ENCODE results near the gene CDH23.

Gene CDH23

DNA sequence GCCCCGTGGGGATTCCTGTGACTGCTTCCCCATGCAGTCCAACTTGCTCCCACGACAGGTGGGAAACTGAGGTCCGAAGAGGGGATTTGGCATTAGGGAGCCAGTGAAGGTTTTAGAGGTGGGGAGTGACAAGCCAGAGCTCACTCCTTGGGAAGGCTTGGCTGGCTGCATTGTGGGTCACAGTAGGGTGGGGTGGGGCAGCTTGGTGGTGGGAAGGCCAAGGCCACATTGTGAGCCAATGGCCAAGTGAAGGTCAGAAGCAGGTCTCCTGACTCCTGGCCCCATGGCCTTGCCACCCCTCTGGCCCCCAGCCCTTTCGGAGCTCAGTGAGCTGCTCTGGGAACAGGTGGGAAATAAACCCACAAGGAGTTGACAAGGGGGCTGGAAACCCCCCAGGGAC lies 320.3 kb downstream of the CDH23 start:
- H3K4me1 ChIP-seq (ENCODE audit: control insufficient read depth, insufficient read depth, low read length) = peaks cover 27% of the 10 kb centered on the region
- H3K9ac ChIP-seq (ENCODE audit: low read length) = no peak overlapping the region
- no peak overlapping the region for H3K27ac ChIP-seq (ENCODE audit: low read depth, low read length)

DNA sequence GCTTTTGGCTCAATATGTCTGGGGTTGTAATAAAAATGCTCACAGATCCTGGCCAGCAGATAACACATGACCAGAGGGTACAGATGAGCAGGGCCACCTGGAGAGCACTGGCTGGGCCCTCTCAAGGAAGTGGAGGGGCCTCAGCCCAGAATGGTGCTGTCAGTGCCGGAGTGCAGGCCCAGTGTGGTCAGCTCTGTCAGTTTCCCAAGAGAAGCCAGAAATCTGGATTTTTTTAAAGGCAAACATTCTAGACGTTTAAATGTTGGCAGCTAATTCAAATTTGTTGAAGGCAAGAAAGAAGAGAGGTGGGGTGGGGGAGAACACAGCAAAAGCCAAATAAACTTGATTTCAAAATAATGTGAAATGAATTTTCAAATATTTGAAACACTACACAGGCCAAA lies 320.8 kb downstream of the CDH23 start:
- Histone ChIP-seq H3K27me3 (ENCODE audit: control insufficient read depth, insufficient read depth, low read length) (no peaks in the 10 kb centered on the region), H3K4me3 (ENCODE audit: low read length) (no peak overlapping the region), H3K36me3 (ENCODE audit: control insufficient read depth, insufficient read depth, low read length) (no peaks in the 10 kb centered on the region), H3K4me1 (ENCODE audit: control insufficient read depth, insufficient read depth, low read length) (peaks cover 25% of the 10 kb centered on the region), H3K9ac (ENCODE audit: low read length) (no peak overlapping the region), H3K27ac (ENCODE audit: low read depth, low read length) (no peak overlapping the region)

More for the DNA sequence above, 320.3 kb downstream of the CDH23 start:
- no peaks in the 10 kb centered on the region for H3K36me3 ChIP-seq (ENCODE audit: control insufficient read depth, insufficient read depth, low read length)
- no peak overlapping the region for H3K4me3 ChIP-seq (ENCODE audit: low read length)
- H3K27me3 ChIP-seq (ENCODE audit: control insufficient read depth, insufficient read depth, low read length) = no peaks in the 10 kb centered on the region

DNA sequence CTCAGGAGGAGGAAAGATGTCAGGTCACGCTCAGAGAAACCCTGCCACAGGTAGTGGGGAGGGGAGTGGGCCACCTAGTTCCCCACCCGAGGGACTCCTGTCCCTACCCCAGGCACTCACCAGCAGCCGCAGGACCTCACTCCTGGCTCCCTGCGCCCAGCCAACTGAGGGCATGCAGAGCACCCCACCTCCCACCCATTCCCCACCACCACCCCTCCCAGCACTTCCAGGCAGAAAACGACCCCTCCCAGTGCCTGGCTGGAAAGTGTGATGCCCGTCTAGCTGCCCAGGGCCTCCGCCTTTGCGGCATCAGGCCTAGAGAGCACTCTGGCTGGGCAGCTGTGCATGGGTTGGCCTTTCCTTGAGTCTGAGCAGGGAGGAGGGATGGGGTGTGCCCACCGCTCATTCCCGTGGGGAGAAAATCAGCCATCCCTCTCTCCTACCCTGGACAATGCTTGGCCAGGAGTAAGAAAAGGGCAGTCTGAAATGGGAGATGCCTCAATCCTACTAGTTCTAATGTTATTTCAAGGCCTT lies 321.5 kb downstream of the CDH23 start:
- Histone ChIP-seq H3K4me1 (ENCODE audit: control insufficient read depth, insufficient read depth, low read length) (peaks cover 21% of the 10 kb centered on the region), H3K27me3 (ENCODE audit: control insufficient read depth, insufficient read depth, low read length) (no peaks in the 10 kb centered on the region), H3K4me3 (ENCODE audit: low read length) (no peak overlapping the region), H3K36me3 (ENCODE audit: control insufficient read depth, insufficient read depth, low read length) (no peaks in the 10 kb centered on the region), H3K9ac (ENCODE audit: low read length) (no peak overlapping the region), H3K27ac (ENCODE audit: low read depth, low read length) (no peak overlapping the region)

DNA sequence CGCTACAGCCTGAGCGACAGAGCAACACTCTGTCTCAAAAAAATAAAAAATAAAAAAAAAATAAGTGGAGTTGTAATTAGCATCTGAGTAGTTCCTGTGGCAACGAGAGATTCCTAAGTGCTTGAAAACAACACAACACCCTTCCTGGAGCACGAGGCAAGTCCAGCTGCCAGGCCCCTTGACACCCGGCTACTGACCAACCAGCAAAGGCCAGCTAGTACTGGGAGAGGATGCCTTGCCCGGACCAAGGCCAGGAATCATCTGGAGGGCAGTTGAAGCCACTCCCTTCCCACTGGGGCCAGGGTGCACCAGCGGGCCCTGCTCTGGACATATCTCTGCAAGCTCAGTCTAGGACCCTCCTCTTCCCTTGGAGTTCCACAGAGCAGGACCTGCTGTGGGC lies 322.3 kb downstream of the CDH23 start:
- Histone ChIP-seq H3K27ac (ENCODE audit: low read depth, low read length) (no peak overlapping the region), H3K36me3 (ENCODE audit: control insufficient read depth, insufficient read depth, low read length) (no peaks in the 10 kb centered on the region), H3K27me3 (ENCODE audit: control insufficient read depth, insufficient read depth, low read length) (no peaks in the 10 kb centered on the region), H3K4me3 (ENCODE audit: low read length) (no peak overlapping the region), H3K4me1 (ENCODE audit: control insufficient read depth, insufficient read depth, low read length) (peaks cover 13% of the 10 kb centered on the region), H3K9ac (ENCODE audit: low read length) (no peak overlapping the region)

DNA sequence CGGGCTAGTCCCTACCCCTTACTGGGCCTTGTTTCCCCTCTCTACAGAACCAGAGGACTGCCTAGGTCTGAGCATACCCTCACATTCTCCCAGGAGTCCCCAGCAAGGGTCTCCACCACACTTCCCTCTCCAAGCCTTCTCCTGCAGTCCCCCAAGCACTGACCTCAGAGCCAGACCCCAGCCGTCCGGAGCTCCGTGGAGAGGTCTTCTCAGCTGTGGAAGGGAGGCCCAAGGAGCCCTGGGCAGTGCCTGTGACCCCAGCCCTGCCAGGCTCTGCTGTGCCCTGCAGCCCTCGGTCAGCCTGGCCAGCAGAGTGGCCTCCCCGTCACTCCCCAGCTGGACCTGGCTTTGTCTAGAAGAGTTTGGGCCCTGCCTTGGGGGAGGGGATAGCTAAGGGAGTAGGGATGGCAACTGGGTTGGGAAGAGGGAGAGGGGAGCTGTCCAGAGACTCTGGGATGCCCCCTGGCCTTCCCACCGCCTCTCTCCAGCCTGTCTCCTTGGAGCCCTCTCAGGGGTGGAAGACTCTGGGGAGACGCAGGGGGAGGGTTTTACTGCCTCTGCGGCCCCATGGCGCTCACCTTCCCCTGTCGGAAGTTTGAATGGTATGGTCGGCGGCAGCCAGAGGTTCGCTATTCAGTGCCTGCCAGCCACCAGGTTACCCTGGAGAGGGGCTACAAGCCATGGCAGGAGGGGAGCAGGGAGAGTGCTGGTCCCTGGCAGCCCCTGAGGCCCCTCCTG lies 322.9 kb downstream of the CDH23 start, which contains the start of gene C10orf105:
Gene C10orf105, minus strand, starts transcription at position 315 of the 738 bp plus-strand sequence. CDS start 3,441 bp downstream, outside the sequence.
- Histone ChIP-seq H3K27me3 (ENCODE audit: control insufficient read depth, insufficient read depth, low read length) (no peaks in the 10 kb centered on the region), H3K27ac (ENCODE audit: low read depth, low read length) (no peak within 1 kb of the TSS), H3K4me3 (ENCODE audit: low read length) (no peak within 1 kb of the TSS), H3K9ac (ENCODE audit: low read length) (no peak within 1 kb of the TSS), H3K36me3 (ENCODE audit: control insufficient read depth, insufficient read depth, low read length) (no peaks in the 10 kb centered on the region), H3K4me1 (ENCODE audit: control insufficient read depth, insufficient read depth, low read length) (peaks cover 7% of the 10 kb centered on the region)

DNA sequence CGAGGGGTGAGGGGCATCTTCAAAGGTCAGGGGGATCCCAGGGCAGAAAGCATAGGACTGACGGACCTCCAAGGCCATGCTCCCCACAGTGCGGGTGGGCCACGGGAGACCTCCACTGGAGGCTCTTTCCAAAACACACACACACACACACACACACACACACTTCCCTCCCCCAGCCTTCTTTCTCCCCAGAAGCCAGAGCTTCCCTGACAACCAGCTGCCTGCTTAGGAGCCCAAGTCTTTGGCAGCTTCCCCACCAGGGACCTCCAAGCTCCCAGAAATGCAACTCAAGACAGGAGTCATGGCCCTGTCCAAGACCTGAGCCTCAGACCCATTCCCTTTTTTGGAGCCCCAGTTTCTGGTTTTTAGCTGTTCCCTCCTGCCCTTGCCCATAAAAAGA lies 323.6 kb downstream of the CDH23 start:
- Histone ChIP-seq H3K4me3 (ENCODE audit: low read length) (no peak overlapping the region), H3K4me1 (ENCODE audit: control insufficient read depth, insufficient read depth, low read length) (peaks cover under 1% of the 10 kb centered on the region), H3K36me3 (ENCODE audit: control insufficient read depth, insufficient read depth, low read length) (no peaks in the 10 kb centered on the region), H3K9ac (ENCODE audit: low read length) (no peak overlapping the region), H3K27ac (ENCODE audit: low read depth, low read length) (no peak overlapping the region), H3K27me3 (ENCODE audit: control insufficient read depth, insufficient read depth, low read length) (no peaks in the 10 kb centered on the region)

DNA sequence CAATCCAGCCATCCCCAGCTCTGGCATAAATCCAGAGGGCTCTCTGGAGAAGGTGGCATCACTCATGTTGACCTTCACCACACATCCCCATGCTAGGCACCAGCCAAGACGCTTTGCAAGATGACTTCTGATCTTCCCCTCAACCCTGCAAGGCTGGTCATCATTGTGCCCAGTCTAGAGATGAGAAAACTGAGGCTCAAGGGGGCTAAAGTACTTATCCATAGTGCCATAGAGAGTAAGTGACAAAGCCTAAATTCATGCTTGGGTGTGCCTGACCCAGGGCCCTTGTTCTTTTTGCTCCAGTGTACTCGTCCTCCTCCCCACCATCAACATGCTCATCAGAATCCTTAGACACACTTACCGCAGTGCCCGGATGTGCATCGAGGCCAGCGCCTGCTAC lies 324.6 kb downstream of the CDH23 start:
- Histone ChIP-seq H3K27me3 (ENCODE audit: control insufficient read depth, insufficient read depth, low read length) (no peaks in the 10 kb centered on the region), H3K4me1 (ENCODE audit: control insufficient read depth, insufficient read depth, low read length) (no peaks in the 10 kb centered on the region), H3K9ac (ENCODE audit: low read length) (no peak overlapping the region), H3K27ac (ENCODE audit: low read depth, low read length) (no peak overlapping the region), H3K4me3 (ENCODE audit: low read length) (no peak overlapping the region), H3K36me3 (ENCODE audit: control insufficient read depth, insufficient read depth, low read length) (no peaks in the 10 kb centered on the region)

DNA sequence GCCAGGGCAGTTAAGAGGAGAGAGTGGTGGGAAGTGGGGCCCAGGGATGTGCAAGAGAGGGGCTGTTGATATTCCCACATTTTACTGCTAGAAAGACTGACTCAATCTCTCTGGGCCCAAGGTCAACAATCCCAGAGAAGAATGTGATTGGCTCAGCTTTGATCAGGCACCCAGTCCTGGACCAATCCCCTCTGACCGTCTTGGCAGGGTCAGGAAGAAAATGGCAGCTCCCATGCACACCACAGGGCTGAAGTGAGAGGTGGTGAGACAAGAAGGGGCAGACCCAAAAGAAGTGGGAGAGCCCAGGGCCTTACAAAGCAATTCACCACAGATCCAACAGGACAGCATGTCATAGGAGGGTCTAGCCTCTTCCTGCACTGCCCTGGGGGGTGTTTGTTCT lies 326.1 kb downstream of the CDH23 start:
- Histone ChIP-seq H3K4me1 (ENCODE audit: control insufficient read depth, insufficient read depth, low read length) (peaks cover 8% of the 10 kb centered on the region), H3K27me3 (ENCODE audit: control insufficient read depth, insufficient read depth, low read length) (no peaks in the 10 kb centered on the region), H3K9ac (ENCODE audit: low read length) (no peak overlapping the region), H3K27ac (ENCODE audit: low read depth, low read length) (no peak overlapping the region), H3K4me3 (ENCODE audit: low read length) (no peak overlapping the region), H3K36me3 (ENCODE audit: control insufficient read depth, insufficient read depth, low read length) (no peaks in the 10 kb centered on the region)

DNA sequence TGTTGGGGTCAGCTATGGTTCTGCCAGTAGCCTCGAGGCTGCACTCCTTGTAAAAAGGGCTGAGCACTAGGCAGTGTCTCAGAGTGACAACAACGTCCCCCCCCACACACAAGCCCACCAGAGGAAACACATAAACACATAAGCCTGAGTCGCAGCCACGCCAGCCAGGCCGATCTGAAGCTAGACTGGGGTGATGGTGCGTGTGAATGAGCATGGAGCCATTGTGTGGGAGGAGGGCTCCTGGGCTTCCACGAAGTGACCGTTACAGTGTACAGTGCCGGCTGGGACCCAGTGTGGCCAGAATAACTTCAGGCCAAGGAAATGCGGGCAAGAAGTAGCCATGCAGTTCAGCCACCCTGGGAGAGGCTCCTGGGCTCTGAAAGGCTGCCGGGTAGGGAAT lies 326.6 kb downstream of the CDH23 start:
- Histone ChIP-seq H3K4me3 (ENCODE audit: low read length) (no peak overlapping the region), H3K36me3 (ENCODE audit: control insufficient read depth, insufficient read depth, low read length) (no peaks in the 10 kb centered on the region), H3K4me1 (ENCODE audit: control insufficient read depth, insufficient read depth, low read length) (peaks cover 12% of the 10 kb centered on the region), H3K27ac (ENCODE audit: low read depth, low read length) (no peak overlapping the region), H3K9ac (ENCODE audit: low read length) (no peak overlapping the region), H3K27me3 (ENCODE audit: control insufficient read depth, insufficient read depth, low read length) (no peaks in the 10 kb centered on the region)

DNA sequence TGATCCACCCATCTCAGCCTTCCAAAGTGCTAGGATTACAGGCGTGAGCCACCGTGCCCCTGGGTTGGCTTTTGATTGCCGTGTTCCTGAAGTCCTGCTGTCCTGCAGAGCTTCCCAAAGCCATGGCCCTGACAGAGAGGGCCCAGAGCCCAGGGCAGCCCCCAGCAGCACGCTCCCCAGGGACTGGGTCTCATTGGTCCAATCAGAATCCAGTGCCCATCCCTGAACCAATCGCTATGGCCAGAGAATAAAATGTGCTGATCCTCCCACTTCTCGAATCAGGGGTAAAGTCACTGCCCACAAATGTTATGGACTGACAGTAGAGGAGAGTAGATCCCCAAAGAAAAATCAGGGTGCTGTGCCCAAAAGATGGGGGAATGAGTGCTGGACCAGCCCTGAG lies 327.8 kb downstream of the CDH23 start:
- Histone ChIP-seq H3K27ac (ENCODE audit: low read depth, low read length) (no peak overlapping the region), H3K9ac (ENCODE audit: low read length) (no peak overlapping the region), H3K4me1 (ENCODE audit: control insufficient read depth, insufficient read depth, low read length) (peaks cover 15% of the 10 kb centered on the region), H3K36me3 (ENCODE audit: control insufficient read depth, insufficient read depth, low read length) (no peaks in the 10 kb centered on the region), H3K27me3 (ENCODE audit: control insufficient read depth, insufficient read depth, low read length) (no peaks in the 10 kb centered on the region), H3K4me3 (ENCODE audit: low read length) (no peak overlapping the region)

DNA sequence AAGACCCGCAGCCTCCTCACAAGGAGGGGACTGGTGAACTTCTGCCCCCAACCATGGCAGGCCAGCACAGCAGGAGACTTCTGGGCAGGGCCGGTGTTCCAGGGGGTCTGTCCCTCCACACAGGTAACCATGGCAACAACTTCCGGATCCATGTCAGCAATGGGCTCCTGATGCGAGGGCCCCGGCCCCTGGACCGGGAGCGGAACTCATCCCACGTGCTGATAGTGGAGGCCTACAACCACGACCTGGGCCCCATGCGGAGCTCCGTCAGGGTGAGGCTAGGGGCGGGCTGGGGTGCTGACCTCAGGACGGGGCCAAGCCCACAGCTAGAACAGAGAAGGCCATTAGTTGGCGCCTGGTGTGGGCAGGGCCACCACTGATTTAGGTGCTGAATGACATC lies 328.5 kb downstream of the CDH23 start:
- Histone ChIP-seq H3K4me3 (ENCODE audit: low read length) (no peak overlapping the region), H3K36me3 (ENCODE audit: control insufficient read depth, insufficient read depth, low read length) (no peaks in the 10 kb centered on the region), H3K27ac (ENCODE audit: low read depth, low read length) (no peak overlapping the region), H3K9ac (ENCODE audit: low read length) (no peak overlapping the region), H3K27me3 (ENCODE audit: control insufficient read depth, insufficient read depth, low read length) (no peaks in the 10 kb centered on the region), H3K4me1 (ENCODE audit: control insufficient read depth, insufficient read depth, low read length) (peaks cover 15% of the 10 kb centered on the region)

DNA sequence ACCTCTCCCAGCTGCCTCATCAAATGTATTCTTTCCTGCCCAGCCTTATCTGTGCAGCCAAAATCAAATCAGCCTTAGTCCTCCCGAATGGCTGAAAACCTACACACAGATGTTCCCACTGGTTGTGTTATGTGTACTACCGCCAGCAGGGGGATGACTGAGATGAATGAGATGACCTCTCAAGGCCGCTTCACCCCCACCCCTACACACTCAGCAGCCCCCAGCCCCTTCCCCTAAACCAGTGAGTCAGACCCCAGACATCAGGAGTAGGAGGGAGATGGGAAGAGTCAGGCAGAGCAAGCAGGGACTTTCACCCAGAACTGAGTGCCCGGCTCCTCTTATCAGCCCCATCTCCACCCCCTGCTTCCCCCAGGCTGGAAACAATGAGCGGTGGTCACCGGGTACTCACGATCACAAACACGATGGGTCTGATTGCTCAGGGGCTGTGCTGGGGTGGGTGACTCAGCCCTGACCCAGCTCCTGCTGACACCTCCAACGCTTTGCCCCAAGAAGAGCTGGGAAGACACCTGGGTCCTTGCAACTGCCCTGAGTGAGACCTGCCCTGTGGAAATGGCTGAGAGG lies 329.4 kb downstream of the CDH23 start:
- no peak overlapping the region for H3K4me3 ChIP-seq (ENCODE audit: low read length)
- H3K27ac ChIP-seq (ENCODE audit: low read depth, low read length) = no peak overlapping the region
- no peaks in the 10 kb centered on the region for H3K36me3 ChIP-seq (ENCODE audit: control insufficient read depth, insufficient read depth, low read length)
- H3K27me3 ChIP-seq (ENCODE audit: control insufficient read depth, insufficient read depth, low read length) = no peaks in the 10 kb centered on the region
- no peak overlapping the region for H3K9ac ChIP-seq (ENCODE audit: low read length)
- H3K4me1 ChIP-seq (ENCODE audit: control insufficient read depth, insufficient read depth, low read length) = peaks cover 15% of the 10 kb centered on the region
